Measurements from ENCODE around the gene EEIG1. TPM values are rescaled to one million over a fixed set of nuclear protein-coding genes. Genes with fewer than 3 reads are reported as not detected.

Gene EEIG1
- total RNA-seq, 2 experiments from 2014 or later: 50.7 to 58.0 TPM

GRCh38 chr9:127945338-127945737 lies 35.5 kb downstream of the EEIG1 start:
- POLR2A ChIA-PET: no interaction called here
- H3K4me1 Mint-ChIP-seq (ENCODE audit: low read depth): peaks cover 21% of the 10 kb centered on the region

DNA sequence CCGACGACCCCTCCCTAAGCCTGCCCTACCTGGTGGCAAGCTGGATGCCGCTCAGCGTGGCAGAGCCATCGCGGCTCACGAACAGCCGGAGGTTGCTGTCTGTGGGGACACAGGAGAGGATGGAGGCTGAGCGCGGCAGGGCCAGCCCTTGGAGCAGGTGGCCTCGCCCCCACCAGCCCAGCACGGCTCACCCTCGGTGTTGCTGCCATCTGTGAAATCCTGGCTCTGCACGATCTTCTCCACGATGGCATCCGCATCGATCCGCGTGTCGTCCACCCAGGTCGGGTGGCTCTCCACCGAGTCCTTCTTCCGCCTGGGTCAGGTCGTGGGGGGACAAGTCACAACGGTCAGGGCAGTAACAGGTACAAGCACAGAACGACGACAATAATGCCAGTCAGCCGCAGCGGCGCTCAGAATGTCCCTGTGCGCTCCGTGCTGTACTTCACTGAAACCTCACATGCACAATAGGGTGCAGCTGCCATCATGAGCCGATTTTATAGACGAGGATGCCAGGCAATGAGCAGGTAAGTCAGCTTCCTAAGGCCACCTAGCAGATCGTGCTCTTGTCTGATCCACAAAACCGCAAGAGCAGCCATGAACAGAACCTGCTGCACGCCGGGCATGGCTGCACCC lies 36.1 kb downstream of the EEIG1 start:
- no peaks in the 10 kb centered on the region for H3K27me3 Mint-ChIP-seq
- no peaks in the 10 kb centered on the region for H3K9me3 Mint-ChIP-seq
- no peak overlapping the region for H3K4me3 Mint-ChIP-seq
- intact Hi-C loops (cut with micrococcal nuclease): no loop called here
- CTCF ChIA-PET: interaction anchor here (0.7 to 15.3 kb wide), 18 partner anchors 10 to 183 kb away, joined by 3 to 347 read pairs (median 11); partner anchors contain the start of genes EEIG1 and PTGES2
- H3K27ac Mint-ChIP-seq: peak overlapping the region; percentile 62
- peaks cover 19% of the 10 kb centered on the region for H3K4me1 Mint-ChIP-seq (ENCODE audit: low read depth)
- POLR2A ChIA-PET: interaction anchor here (1.6 kb wide), 2 partner anchors 9 to 89 kb away, joined by 7 read pairs; no protein-coding TSS in a partner anchor
- DNase-seq: no peak
- H3K36me3 Mint-ChIP-seq: peaks cover 26% of the 10 kb centered on the region

More at GRCh38 chr9:127945338-127945737, 35.5 kb downstream of the EEIG1 start:
- DNase-seq: no peak
- Mint-ChIP-seq H3K27me3 (no peaks in the 10 kb centered on the region), H3K27ac (no peak overlapping the region), H3K4me3 (no peak overlapping the region), H3K36me3 (peaks cover 27% of the 10 kb centered on the region), H3K9me3 (no peaks in the 10 kb centered on the region)
- CTCF ChIA-PET: interaction anchor here (5.2 to 15.3 kb wide), 2 partner anchors 10 to 91 kb away, joined by 120 to 347 read pairs; no protein-coding TSS in a partner anchor
- intact Hi-C loops (cut with micrococcal nuclease): no loop called here

GRCh38 chr9:127943731-127944144 lies 37.1 kb downstream of the EEIG1 start:
- no peak overlapping the region for H3K4me3 Mint-ChIP-seq
- no peaks in the 10 kb centered on the region for H3K27me3 Mint-ChIP-seq
- H3K36me3 Mint-ChIP-seq: peaks cover 26% of the 10 kb centered on the region
- H3K27ac Mint-ChIP-seq: peak overlapping the region; percentile 61
- H3K4me1 Mint-ChIP-seq (ENCODE audit: low read depth): peaks cover 18% of the 10 kb centered on the region
- intact Hi-C loops (cut with micrococcal nuclease): loop anchor here (1.0 kb wide), 1 partner anchor 92 kb away; no protein-coding TSS in a partner anchor
- no peaks in the 10 kb centered on the region for H3K9me3 Mint-ChIP-seq
- peak; percentile 87 for DNase-seq
- POLR2A ChIA-PET: interaction anchor here (0.9 to 1.6 kb wide), 5 partner anchors 10 to 91 kb away, joined by 3 to 7 read pairs (median 4); partner anchors contain the start of gene EEIG1
- CTCF ChIA-PET: interaction anchor here (0.7 to 15.3 kb wide), 42 partner anchors 9 to 217 kb away, joined by 3 to 347 read pairs (median 4); partner anchors contain the start of genes EEIG1, NAIF1, PTGES2 and SH2D3C

DNA sequence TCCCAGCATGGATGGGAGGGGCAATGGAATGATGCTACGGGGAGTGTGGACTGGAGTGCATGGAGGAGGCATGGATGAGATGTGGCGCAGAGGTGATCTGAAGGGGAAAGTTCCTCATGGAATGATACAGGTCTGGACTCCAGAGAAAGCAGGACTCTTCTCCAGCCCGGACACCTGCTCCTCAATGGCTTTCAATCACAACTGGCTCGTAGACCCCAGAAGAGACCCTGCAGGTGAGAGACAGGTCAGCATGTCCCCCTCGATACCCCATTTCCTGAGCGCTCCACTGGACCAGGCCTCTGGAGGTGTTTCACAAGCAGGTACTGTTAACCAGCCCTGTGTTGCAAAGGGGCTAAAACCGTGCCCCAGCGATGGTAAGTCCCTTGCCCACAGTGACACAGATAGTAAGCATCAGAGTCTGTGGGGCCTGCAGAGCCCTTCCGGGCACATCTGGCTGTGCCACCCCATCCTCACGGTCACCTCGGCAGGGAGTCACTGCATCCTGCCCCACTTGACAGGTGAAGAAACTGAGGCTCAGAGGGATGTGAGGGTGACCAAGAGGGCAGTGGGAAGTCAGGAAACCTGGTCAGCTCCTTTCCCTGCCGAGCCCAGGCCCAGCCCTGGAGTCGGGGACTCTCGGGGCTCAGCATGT lies 37.7 kb downstream of the EEIG1 start:
- ChIA-PET CTCF (interaction anchor here (0.5 to 15.3 kb wide), 51 partner anchors 8 to 490 kb away, joined by 3 to 347 read pairs (median 5); partner anchors contain the start of genes EEIG1, NAIF1, SH2D3C and SLC25A25), POLR2A (interaction anchor here (0.6 to 1.6 kb wide), 6 partner anchors 11 to 92 kb away, joined by 3 to 7 read pairs (median 4); partner anchors contain the start of gene EEIG1)
- Mint-ChIP-seq H3K27me3 (no peaks in the 10 kb centered on the region), H3K4me3 (no peak overlapping the region), H3K36me3 (peaks cover 26% of the 10 kb centered on the region), H3K9me3 (no peaks in the 10 kb centered on the region), H3K4me1 (ENCODE audit: low read depth) (peaks cover 20% of the 10 kb centered on the region), H3K27ac (peak overlapping the region; percentile 61)
- DNase-seq: no peak
- intact Hi-C loops (cut with micrococcal nuclease): loop anchor here (1.0 kb wide), 1 partner anchor 92 kb away; no protein-coding TSS in a partner anchor

- Mint-ChIP-seq H3K4me1 (ENCODE audit: low read depth) (peaks cover 25% of the 10 kb centered on the region), H3K36me3 (peaks cover 30% of the 10 kb centered on the region), H3K27me3 (no peaks in the 10 kb centered on the region), H3K27ac (peak overlapping the region; percentile 42), H3K9me3 (no peaks in the 10 kb centered on the region), H3K4me3 (no peak overlapping the region)
- ChIA-PET CTCF (interaction anchor here (0.6 to 15.3 kb wide), 44 partner anchors 9 to 491 kb away, joined by 3 to 347 read pairs (median 6); partner anchors contain the start of genes EEIG1, NAIF1, SLC25A25 and ST6GALNAC4), POLR2A (interaction anchor here (0.6 to 1.1 kb wide), 3 partner anchors 12 to 93 kb away, joined by 3 read pairs; no protein-coding TSS in a partner anchor)
- intact Hi-C loops (cut with micrococcal nuclease): loop anchor here (1.0 kb wide), 1 partner anchor 93 kb away; no protein-coding TSS in a partner anchor
- peak; percentile 62 for DNase-seq
Observed at GRCh38 chr9:127942216-127943010, 38.4 kb downstream of the EEIG1 start.

- H3K27me3 Mint-ChIP-seq: no peaks in the 10 kb centered on the region
- no peak for DNase-seq
- H3K27ac Mint-ChIP-seq: peak overlapping the region; percentile 42
- no peaks in the 10 kb centered on the region for H3K9me3 Mint-ChIP-seq
- H3K36me3 Mint-ChIP-seq: peaks cover 34% of the 10 kb centered on the region
- H3K4me1 Mint-ChIP-seq (ENCODE audit: low read depth): peaks cover 28% of the 10 kb centered on the region
- no peak overlapping the region for H3K4me3 Mint-ChIP-seq
- ChIA-PET CTCF (interaction anchor here (0.7 to 15.3 kb wide), 22 partner anchors 13 to 362 kb away, joined by 3 to 347 read pairs (median 7); partner anchors contain the start of gene EEIG1), POLR2A (interaction anchor here (0.8 kb wide), 1 partner anchor 13 kb away, joined by 3 read pairs; no protein-coding TSS in a partner anchor)
- intact Hi-C loops (cut with micrococcal nuclease): no loop called here
Observed at GRCh38 chr9:127941961-127942215, 38.9 kb downstream of the EEIG1 start.

GRCh38 chr9:127941062-127941960 lies 39.5 kb downstream of the EEIG1 start:
- no peak for DNase-seq
- Mint-ChIP-seq H3K36me3 (peaks cover 34% of the 10 kb centered on the region), H3K4me1 (ENCODE audit: low read depth) (peaks cover 34% of the 10 kb centered on the region), H3K27me3 (no peaks in the 10 kb centered on the region), H3K27ac (no peak overlapping the region), H3K9me3 (no peaks in the 10 kb centered on the region), H3K4me3 (no peak overlapping the region)
- ChIA-PET POLR2A (interaction anchor here (0.8 kb wide), 1 partner anchor 13 kb away, joined by 3 read pairs; no protein-coding TSS in a partner anchor), CTCF (interaction anchor here (0.7 to 15.3 kb wide), 21 partner anchors 14 to 363 kb away, joined by 3 to 347 read pairs (median 7); partner anchors contain the start of gene EEIG1)
- intact Hi-C loops (cut with micrococcal nuclease): no loop called here

DNA sequence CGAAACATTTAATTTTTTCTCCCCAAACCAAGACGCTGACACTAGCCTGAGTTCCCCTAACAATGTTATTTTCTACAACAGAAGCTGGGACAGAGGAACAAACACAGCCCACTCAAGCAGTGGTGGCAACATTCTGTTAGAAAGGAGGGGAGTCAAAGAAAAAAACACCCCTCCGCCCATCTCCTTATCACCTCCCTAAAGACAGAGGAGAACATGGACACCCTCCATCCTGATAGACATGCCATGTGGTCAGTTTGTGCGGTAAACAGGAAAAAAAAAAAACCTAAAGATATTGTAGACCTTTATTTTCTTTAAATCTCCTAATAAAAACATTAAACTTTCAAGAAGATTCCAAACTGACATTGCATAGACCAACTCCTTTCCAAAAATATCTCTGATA lies 40.2 kb downstream of the EEIG1 start:
- DNase-seq: no peak
- ChIA-PET POLR2A (no interaction called here), CTCF (interaction anchor here (0.9 to 15.3 kb wide), 8 partner anchors 14 to 177 kb away, joined by 3 to 347 read pairs (median 40); partner anchors contain the start of gene EEIG1)
- Mint-ChIP-seq H3K27me3 (no peaks in the 10 kb centered on the region), H3K4me3 (no peak overlapping the region), H3K4me1 (ENCODE audit: low read depth) (peaks cover 41% of the 10 kb centered on the region), H3K27ac (peak overlapping the region; percentile 25), H3K36me3 (peaks cover 39% of the 10 kb centered on the region), H3K9me3 (no peaks in the 10 kb centered on the region)
- intact Hi-C loops (cut with micrococcal nuclease): no loop called here

- intact Hi-C loops (cut with micrococcal nuclease): loop anchor here (5.0 kb wide), 1 partner anchor 179 kb away; no protein-coding TSS in a partner anchor
- Mint-ChIP-seq H3K9me3 (no peaks in the 10 kb centered on the region), H3K4me1 (ENCODE audit: low read depth) (peaks cover 45% of the 10 kb centered on the region), H3K36me3 (peaks cover 35% of the 10 kb centered on the region), H3K4me3 (peak overlapping the region; percentile 35), H3K27ac (peak overlapping the region; percentile 33), H3K27me3 (no peaks in the 10 kb centered on the region)
- no peak for DNase-seq
- ChIA-PET CTCF (interaction anchor here (15.3 kb wide), 1 partner anchor 98 kb away, joined by 347 read pairs; no protein-coding TSS in a partner anchor), POLR2A (no interaction called here)
Observed at GRCh38 chr9:127938298-127938690, 42.5 kb downstream of the EEIG1 start.
